K562 (cell line): ENCODE measurements around the gene GSS. TPM values are rescaled to one million over a fixed set of nuclear protein-coding genes. Genes with fewer than 3 reads are reported as not detected.

ENCODE experiments used
- ATAC-seq: fragments of 200-7000 bp; cut with Tn5 transposase; 3 replicates; pipeline ENCODE4 v1.9.1; 2020; ENCODE audit warnings: moderate library complexity
- BruUV-seq: library from RNA; stranded (reverse); fragments of 400-500 nt; replicated peaks from 2 replicates; lab custom pipeline; 2021; lab: Mats Ljungman, UMichigan
- CTCF ChIA-PET: fragments of 300-600 bp; formaldehyde crosslinking; extraction: SDS; loops from one replicate; lab custom pipeline; 2021; ENCODE audit warnings: low intra/inter-chr PET ratio; lab: Yijun Ruan, JAX
- POLR2A ChIA-PET: fragments of 300-600, 350-650 bp; sonication (Branson Sonifier 250); formaldehyde crosslinking; extraction: SDS; loops from one replicate; lab custom pipeline; 2021; ENCODE audit warnings: antibody characterized with exemption, inconsistent platforms; lab: Yijun Ruan, JAX
- DNase-seq, 4 experiments: peaks; one replicate each; pipeline versions ENCODE4 v3.0.0 to v3.0.0-alpha.2; 2011 to 2018; ENCODE audit warnings: low spot score in 3 of 4, mixed read lengths in 3 of 4; ENCODE audit errors: extremely low read depth in 1 of 4
- FAIRE-seq: peaks from 2 replicates; lab custom pipeline; 2011; peaks lifted over from hg19 to GRCh38; lab: Jason Lieb, UNC
- H2AFZ ChIP-seq: 2 replicates; pipeline ENCODE4 v1.6.0; 2011; ENCODE audit warnings: low read depth, low read length, control low read depth, inconsistent platforms
- H3K27ac ChIP-seq: fragments of 200-600 bp; 3 replicates; pipeline ENCODE4 v1.8.0; 2011; ENCODE audit warnings: low read depth, mild to moderate bottlenecking, control low read depth, inconsistent platforms, low read length, moderate library complexity, mixed read lengths; ENCODE audit errors: extremely low read depth
- H3K27me3 ChIP-seq, 2 experiments: fragments of 300-600 bp in 1 of 2; 2 replicates in 1 of 2; 3 replicates in 1 of 2; pipeline versions ENCODE4 v1.6.0 to v1.8.0; 2011; ENCODE audit warnings: inconsistent platforms in 2 of 2, low read length in 2 of 2, mild to moderate bottlenecking in 1 of 2, mixed read lengths in 1 of 2, moderate library complexity in 1 of 2; ENCODE audit not compliant: control insufficient read depth in 2 of 2, insufficient read depth in 2 of 2
- H3K36me3 ChIP-seq: fragments of 300-600 bp; 3 replicates; pipeline ENCODE4 v1.8.0; 2011; ENCODE audit warnings: mild to moderate bottlenecking, low read length, inconsistent platforms; ENCODE audit not compliant: control insufficient read depth, insufficient read depth
- H3K4me1 ChIP-seq, 2 experiments: fragments of 200-600 bp in 1 of 2; replicated peaks in 1 of 2; 2 replicates in 1 of 2; 3 replicates in 1 of 2; pipeline versions ENCODE4 v1.5.1 to v1.8.0; 2011; ENCODE audit warnings: inconsistent platforms in 2 of 2, low read length in 2 of 2, mild to moderate bottlenecking in 1 of 2, mixed read lengths in 1 of 2, moderate library complexity in 1 of 2; ENCODE audit not compliant: control insufficient read depth in 2 of 2, insufficient read depth in 2 of 2
- H3K4me2 ChIP-seq: 2 replicates; pipeline ENCODE4 v1.6.1; 2011; ENCODE audit warnings: low read length, control low read depth, inconsistent platforms, mixed read lengths; ENCODE audit not compliant: insufficient read depth
- H3K4me3 ChIP-seq: fragments of 200-600 bp; sonication (generic), shearing (Covaris generic); 2 replicates; pipeline ENCODE4 v1.5.1; 2016; ENCODE audit warnings: control low read depth, inconsistent platforms
- H3K79me2 ChIP-seq: fragments of 200-600 bp; 3 replicates; pipeline ENCODE4 v1.8.0; 2011; ENCODE audit warnings: low read length, inconsistent platforms; ENCODE audit not compliant: control insufficient read depth, insufficient read depth
- H3K9ac ChIP-seq, 2 experiments: 2 replicates each; pipeline versions ENCODE4 v1.6.0 to v1.6.1; 2011; ENCODE audit warnings: low read depth in 2 of 2, low read length in 2 of 2, control low read depth in 1 of 2, inconsistent platforms in 1 of 2, mild to moderate bottlenecking in 1 of 2, mixed read lengths in 1 of 2; ENCODE audit not compliant: insufficient read depth in 1 of 2
- H3K9me1 ChIP-seq: one replicate; pipeline ENCODE4 v1.6.0; 2011; ENCODE audit warnings: inconsistent platforms, mild to moderate bottlenecking, low read length, moderate library complexity; ENCODE audit not compliant: control insufficient read depth, insufficient read depth
- H3K9me3 ChIP-seq: replicated peaks from 2 replicates; pipeline ENCODE4 v1.5.1; 2011; ENCODE audit warnings: low read depth, low read length, inconsistent platforms; ENCODE audit not compliant: control insufficient read depth, insufficient read depth
- H4K20me1 ChIP-seq: replicated peaks from 2 replicates; pipeline ENCODE4 v1.6.1; 2011; ENCODE audit warnings: low read length, inconsistent platforms, mixed read lengths; ENCODE audit not compliant: control insufficient read depth, insufficient read depth
- E4F1 ChIP-seq: fragments of 250-450 bp; sonication (Bioruptor Pico); IDR thresholded peaks from 2 replicates; pipeline ENCODE4 v1.5.0; 2021; ENCODE audit warnings: mild to moderate bottlenecking, borderline replicate concordance
- LEF1 ChIP-seq: fragments of 450-650 bp; IDR thresholded peaks from 2 replicates; pipeline ENCODE4 v1.6.1; 2016; ENCODE audit warnings: mild to moderate bottlenecking
- POLR2G ChIP-seq: fragments of 200-400 bp; formaldehyde crosslinking; IDR thresholded peaks from 2 replicates; pipeline ENCODE4 v1.6.1; 2017; ENCODE audit warnings: low read depth, mild to moderate bottlenecking, antibody characterized with exemption, low read length, moderate library complexity
- PTTG1 ChIP-seq: fragments of 450-650 bp; IDR thresholded peaks from 2 replicates; pipeline ENCODE4 v1.6.1; 2016; ENCODE audit warnings: low read depth, mild to moderate bottlenecking, missing genetic modification characterization, missing compliant biosample characterization
- SREBF2 ChIP-seq: sonication (generic); formaldehyde crosslinking; IDR thresholded peaks from 2 replicates; pipeline ENCODE4 v1.4.0; 2020; ENCODE audit warnings: mild to moderate bottlenecking, missing genetic modification reagents
- ZBTB11 ChIP-seq, 3 experiments: fragments of 200-800 bp in 1 of 3; fragments of 250-450 bp in 1 of 3; fragments of 450-650 bp in 1 of 3; sonication (Bioruptor Pico) in 1 of 3; sonication (Bioruptor generic) in 1 of 3; formaldehyde crosslinking in 1 of 3; IDR thresholded peaks; 2 replicates each; pipeline versions ENCODE4 v1.6.1 to v1.8.0; 2016 to 2022; ENCODE audit warnings: mild to moderate bottlenecking in 2 of 3, missing genetic modification characterization in 2 of 3, missing compliant biosample characterization in 1 of 3, moderate library complexity in 1 of 3
- ZBTB26 ChIP-seq: fragments of 450-650 bp; formaldehyde crosslinking; IDR thresholded peaks from 2 replicates; pipeline ENCODE4 v1.4.0; 2022; ENCODE audit warnings: missing genetic modification characterization
- ZNF134 ChIP-seq: fragments of 250-450 bp; sonication (Bioruptor Pico); conservative IDR thresholded peaks from 2 replicates; pipeline ENCODE4 v1.4.0; 2020
- WGBS: fragments of 100-300 bp; shearing (Covaris generic); methylation state at CpG from one replicate; pipeline ENCODE4 v1.1.6; 2016; ENCODE audit warnings: low coverage, mixed read lengths; ENCODE audit not compliant: insufficient coverage; ENCODE audit errors: missing lambda C conversion rate; 5-methylcytosine and 5-hydroxymethylcytosine counted together
- in situ Hi-C: fragments of 300-500 bp; cut with MboI; formaldehyde crosslinking; loops from 4 replicates; pipeline ENCODE4 v1.15.0; 2018; ENCODE audit warnings: inconsistent platforms, mixed read lengths
- intact Hi-C: fragments of 100-400 bp; cut with micrococcal nuclease; formaldehyde crosslinking; loops from 2 replicates; pipeline ENCODE4 v1.14.2; 2022
- polyA plus RNA-seq, 8 experiments: library from polyadenylated mRNA; depleted of rRNA in 4 of 8; stranded (reverse) in 5 of 8; unstranded in 3 of 8; fragments of >200 nt; fragmentation: Nextera tagmentation in 2 of 8; fragmentation: Illumina TruSeq in 1 of 8; extraction: Ambion mirVana in 2 of 8; extraction: Trizol in 1 of 8; gene quantifications; 2 replicates each; pipeline versions ENCODE4 v1.2.1 to v1.2.3, GENCODE V29; 2011 to 2014; ENCODE audit warnings: inconsistent platforms in 1 of 8, missing spikeins in 1 of 8
- total RNA-seq, 7 experiments: library from RNA; depleted of rRNA in 6 of 7; stranded (reverse); fragments of >200 nt in 6 of 7; fragmentation: Illumina TruSeq in 2 of 7; extraction: Trizol in 2 of 7; gene quantifications; 2 replicates each; pipeline versions ENCODE4 v1.2.1 to v1.2.3, GENCODE V29; 2011 to 2021; ENCODE audit warnings: low replicate concordance in 1 of 7

Gene GSS
- total and polyA plus RNA-seq, 9 of the 15 experiments (the other 6 are each of a cell fraction or from before 2014, with no cell fraction given), result 18.4 to 165 (median 89.4) TPM

GRCh38 chr20:34925981-34926380, 29.6 kb downstream of the GSS start:
- intact Hi-C loops, result no loop called here
- no peak; the same call in 2 of the 3 replicates for ATAC-seq
- H3K4me3 ChIP-seq, result no peak overlapping the region

GRCh38 chr20:34925341-34925740, 30.3 kb downstream of the GSS start:
- DNase-seq, result no peak
- TF ChIP-seq LEF1 (no peak), ZBTB11 (CRISPR knock-in tag; IDR thresholded peaks at IDR 0.05) (no peak), E4F1 (CRISPR knock-in tag) (no peak), POLR2G (no peak), ZBTB26 (CRISPR knock-in tag) (no peak), PTTG1 (tag) (no peak)

More at GRCh38 chr20:34925981-34926380, 29.6 kb downstream of the GSS start:
- Histone ChIP-seq H3K4me2 (no peak overlapping the region), H3K27me3 (no peaks in the 10 kb centered on the region), H4K20me1 (no peaks in the 10 kb centered on the region), H3K4me1 (no peaks in the 10 kb centered on the region; a peak in 1 of 5 replicates), H3K36me3 (peaks cover 95% of the 10 kb centered on the region), H2AFZ (no peak overlapping the region), H3K79me2 (no peaks in the 10 kb centered on the region), H3K27ac (no peak overlapping the region), H3K9me3 (peaks cover 5% of the 10 kb centered on the region), H3K9ac (no peak overlapping the region), H3K9me1 (no peaks in the 10 kb centered on the region)
- TF ChIP-seq SREBF2 (no peak), ZNF134 (CRISPR knock-in tag) (peak; percentile 76)
- ChIA-PET POLR2A (interaction anchor here (0.7 to 0.8 kb wide), 2 partner anchors 10 to 921 kb away, joined by 4 read pairs; no protein-coding TSS in a partner anchor), CTCF (no interaction called here)
- DNase-seq (no peak), FAIRE-seq (peak; percentile 52)
- in situ Hi-C loops, result no loop called here
- BruUV-seq, result no TSS peak
- WGBS, result 67% methylated on average over 1 of the region's 1 CpG

More at GRCh38 chr20:34925341-34925740, 30.3 kb downstream of the GSS start:
- peaks cover 95% of the 10 kb centered on the region for H3K36me3 ChIP-seq
- no peak overlapping the region for H3K4me3 ChIP-seq
- H2AFZ ChIP-seq, result no peak overlapping the region
- H3K4me2 ChIP-seq, result no peak overlapping the region
- no peaks in the 10 kb centered on the region for H3K79me2 ChIP-seq
- no peaks in the 10 kb centered on the region; a peak in 1 of 5 replicates for H3K4me1 ChIP-seq
- no peaks in the 10 kb centered on the region for H3K27me3 ChIP-seq
- WGBS, result 88% methylated on average over 3 of the region's 3 CpGs
- no TSS peak for BruUV-seq
- CTCF ChIA-PET, result no interaction called here
- POLR2A ChIA-PET, result interaction anchor here (0.7 to 1.1 kb wide), 3 partner anchors 10 to 93 kb away, joined by 3 read pairs; no protein-coding TSS in a partner anchor
- peaks cover 7% of the 10 kb centered on the region for H3K9me3 ChIP-seq
- H4K20me1 ChIP-seq, result no peaks in the 10 kb centered on the region
- H3K9ac ChIP-seq, result no peak overlapping the region
- in situ Hi-C loops, result no loop called here
- no peaks in the 10 kb centered on the region for H3K9me1 ChIP-seq
- ATAC-seq, result no peak
- no peak overlapping the region for H3K27ac ChIP-seq
- FAIRE-seq, result no peak
- intact Hi-C loops, result no loop called here
